GOT3 (cell line): ENCODE results near the gene PRSS56.
"Not testable (repeated sequence)": the region's sequence is repeated elsewhere in the genome, so short reads cannot be mapped to it uniquely, and the experiment has no call there.

Source experiments
- DNase-seq: peaks from one replicate; lab custom pipeline; 2025; ENCODE audit warnings: mixed read lengths; lab: John Stamatoyannopoulos, UW

The PRSS56 gene

GRCh38 chr2:232525791-232526371 lies 5.7 kb downstream of the PRSS56 start, which contains the start of gene CHRND:
CHRND (plus strand) TSS chr2:232526160; CDS start chr2:232526216, 56 bp downstream.
- no peak for DNase-seq

GRCh38 chr2:232526372-232526941 lies 6.3 kb downstream of the PRSS56 start:
- DNase-seq, result no peak

GRCh38 chr2:232527905-232528470 lies 7.8 kb downstream of the PRSS56 start:
- no peak for DNase-seq

GRCh38 chr2:232528746-232529460 lies 8.7 kb downstream of the PRSS56 start:
- no peak for DNase-seq

- DNase-seq, result no peak
These were observed 9.8 kb downstream of the PRSS56 start for GRCh38 chr2:232529806-232530547.

GRCh38 chr2:232530626-232531260 lies 10.6 kb downstream of the PRSS56 start:
- no peak for DNase-seq

GRCh38 chr2:232532419-232532818 lies 12.2 kb downstream of the PRSS56 start:
- DNase-seq, result no peak

- DNase-seq, result not testable (repeated sequence)
These were observed 12.6 kb downstream of the PRSS56 start for GRCh38 chr2:232532821-232533220.

GRCh38 chr2:232533944-232534710 lies 13.9 kb downstream of the PRSS56 start:
- no peak for DNase-seq

- no peak for DNase-seq
These were observed 14.9 kb downstream of the PRSS56 start for GRCh38 chr2:232534940-232535651.

GRCh38 chr2:232535761-232536530 lies 15.8 kb downstream of the PRSS56 start:
- no peak for DNase-seq

- DNase-seq, result no peak
These were observed 16.9 kb downstream of the PRSS56 start for GRCh38 chr2:232537079-232537478.

- no peak for DNase-seq
These were observed 17.3 kb downstream of the PRSS56 start for GRCh38 chr2:232537499-232537898.

GRCh38 chr2:232538671-232539070 lies 18.5 kb downstream of the PRSS56 start:
- DNase-seq, result no peak

- DNase-seq, result no peak
These were observed 19.4 kb downstream of the PRSS56 start, which contains the start of gene CHRNG for GRCh38 chr2:232539298-232540231. CHRNG (plus strand) TSS chr2:232539692; CDS start chr2:232539748, 56 bp downstream.

- DNase-seq, result no peak
These were observed 20.4 kb downstream of the PRSS56 start for GRCh38 chr2:232540441-232541041.

- no peak for DNase-seq
These were observed 21.2 kb downstream of the PRSS56 start for GRCh38 chr2:232541195-232541960.
